GM23248 (cell line): ENCODE results near the gene PRKCE. TPM values are rescaled to one million over a fixed set of nuclear protein-coding genes. Genes with fewer than 3 reads are reported as not detected.

Experiments
- DNase-seq: peaks from one replicate; pipeline ENCODE4 v3.0.0-alpha.2; 2015
- H2AFZ ChIP-seq: fragments of 200-600 bp; sonication (generic); 2 replicates; pipeline ENCODE4 v1.6.1; 2016; ENCODE audit warnings: antibody characterized with exemption
- H3F3A ChIP-seq: fragments of 200-600 bp; sonication (generic); 2 replicates; pipeline ENCODE4 v1.6.1; 2016; ENCODE audit warnings: mild to moderate bottlenecking, antibody characterized with exemption, mixed run types; ENCODE audit not compliant: insufficient read depth
- H3K27ac ChIP-seq: fragments of 200-600 bp; sonication (generic); 2 replicates; pipeline ENCODE4 v1.5.1; 2016; ENCODE audit warnings: mild to moderate bottlenecking
- H3K27me3 ChIP-seq: fragments of 200-600 bp; sonication (generic); replicated peaks from 2 replicates; pipeline ENCODE4 v1.6.1; 2016; ENCODE audit warnings: mild to moderate bottlenecking; ENCODE audit not compliant: insufficient read depth
- H3K36me3 ChIP-seq: fragments of 200-600 bp; sonication (generic); 2 replicates; pipeline ENCODE4 v1.6.1; 2016; ENCODE audit warnings: low read depth, mild to moderate bottlenecking
- H3K4me1 ChIP-seq: fragments of 200-600 bp; sonication (generic); 2 replicates; pipeline ENCODE4 v1.6.1; 2016; ENCODE audit warnings: mild to moderate bottlenecking; ENCODE audit not compliant: insufficient read depth
- H3K4me2 ChIP-seq: fragments of 200-600 bp; sonication (generic); one replicate; pipeline ENCODE4 v1.6.1; 2016; ENCODE audit warnings: mild to moderate bottlenecking; ENCODE audit not compliant: unreplicated experiment
- H3K4me3 ChIP-seq: fragments of 200-600 bp; sonication (generic); 2 replicates; pipeline ENCODE4 v1.5.1; 2016; ENCODE audit warnings: mild to moderate bottlenecking
- H3K79me2 ChIP-seq: fragments of 200-600 bp; sonication (generic); 2 replicates; pipeline ENCODE4 v1.6.1; 2016; ENCODE audit warnings: mild to moderate bottlenecking; ENCODE audit not compliant: insufficient read depth
- H3K9ac ChIP-seq: fragments of 200-600 bp; sonication (generic); 2 replicates; pipeline ENCODE4 v1.6.1; 2016; ENCODE audit warnings: mild to moderate bottlenecking
- H3K9me2 ChIP-seq: fragments of 200-600 bp; sonication (generic); 2 replicates; pipeline ENCODE4 v1.6.1; 2016; ENCODE audit warnings: mixed run types, mild to moderate bottlenecking, moderate library complexity; ENCODE audit not compliant: insufficient read depth
- H3K9me3 ChIP-seq: fragments of 200-600 bp; sonication (generic); one replicate; pipeline ENCODE4 v1.6.1; 2017; ENCODE audit warnings: low read depth
- H4K20me1 ChIP-seq: fragments of 200-600 bp; sonication (generic); 2 replicates; pipeline ENCODE4 v1.6.0; 2016; ENCODE audit not compliant: insufficient read depth
- EZH2 ChIP-seq: fragments of 200-600 bp; sonication (generic); IDR thresholded peaks from 2 replicates; pipeline ENCODE4 v1.6.1; 2018; ENCODE audit warnings: antibody characterized with exemption, mild to moderate bottlenecking; ENCODE audit not compliant: insufficient read depth, poor library complexity, severe bottlenecking
- EZH2phosphoT487 ChIP-seq: fragments of 200-600 bp; sonication (generic); IDR thresholded peaks from 2 replicates; pipeline ENCODE4 v1.6.1; 2018; ENCODE audit warnings: antibody characterized with exemption, moderate library complexity, mild to moderate bottlenecking, low read depth; ENCODE audit not compliant: insufficient read depth
- WGBS, 2 experiments: methylation state at CpG; one replicate each; pipeline ENCODE4 v1.1.6; 2015 to 2017; ENCODE audit warnings: low lambda C conversion rate in 2 of 2, low coverage in 1 of 2; ENCODE audit errors: missing lambda C conversion rate in 2 of 2; 5-methylcytosine and 5-hydroxymethylcytosine counted together
- in situ Hi-C: fragments of 300-500 bp; cut with MboI; formaldehyde crosslinking; loops from 2 replicates; pipeline ENCODE4 v1.15.0; 2020
- polyA plus RNA-seq: library from polyadenylated mRNA; unstranded; fragments of >200 nt; fragmentation: Nextera tagmentation; extraction: Ambion mirVana; gene quantifications from 2 replicates; pipeline ENCODE4 v1.2.1, GENCODE V29; 2016
- total RNA-seq: library from RNA; depleted of rRNA; stranded (reverse); fragments of >200 nt; shearing (Covaris generic); gene quantifications from 2 replicates; pipeline ENCODE4 v1.2.3, GENCODE V29; 2014

Gene PRKCE
- total and polyA plus RNA-seq, 2 experiments from 2014 or later = 5.9 to 7.0 TPM

DNA sequence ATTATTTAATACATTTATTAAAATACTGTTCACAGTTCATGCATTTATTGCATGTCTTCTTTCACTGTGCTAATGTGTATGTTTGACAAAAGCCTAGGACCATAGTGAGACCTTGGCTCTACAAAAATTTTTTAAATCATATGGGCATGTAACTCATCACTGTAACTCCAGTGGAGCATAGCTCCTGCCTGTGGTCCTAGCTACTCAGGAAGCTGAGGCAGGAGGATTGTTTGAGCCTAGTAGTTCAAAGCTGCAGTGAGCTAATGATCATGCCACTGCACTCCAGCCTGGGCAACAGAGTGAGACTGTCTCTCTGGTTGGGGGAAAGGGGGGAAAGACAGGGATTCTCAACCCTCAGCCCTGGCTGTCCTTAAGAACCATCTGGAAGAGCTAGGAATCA is 137.8 kb downstream of the PRKCE start:
- Histone ChIP-seq H3K27me3 (no peaks in the 10 kb centered on the region), H3K4me1 (no peaks in the 10 kb centered on the region), H3K4me3 (no peak overlapping the region), H3K36me3 (no peaks in the 10 kb centered on the region), H3K9ac (no peak overlapping the region), H3K9me3 (no peaks in the 10 kb centered on the region), H3K4me2 (no peak overlapping the region), H3F3A (no peaks in the 10 kb centered on the region), H4K20me1 (no peaks in the 10 kb centered on the region; the same call in none of the 2 replicates), H3K79me2 (peaks cover 35% of the 10 kb centered on the region), H3K27ac (no peak overlapping the region), H3K9me2 (no peaks in the 10 kb centered on the region), H2AFZ (no peak overlapping the region)
- TF ChIP-seq EZH2phosphoT487 = no peak
- TF ChIP-seq EZH2 = no peak
- in situ Hi-C loops = no loop called here
- DNase-seq = no peak

DNA sequence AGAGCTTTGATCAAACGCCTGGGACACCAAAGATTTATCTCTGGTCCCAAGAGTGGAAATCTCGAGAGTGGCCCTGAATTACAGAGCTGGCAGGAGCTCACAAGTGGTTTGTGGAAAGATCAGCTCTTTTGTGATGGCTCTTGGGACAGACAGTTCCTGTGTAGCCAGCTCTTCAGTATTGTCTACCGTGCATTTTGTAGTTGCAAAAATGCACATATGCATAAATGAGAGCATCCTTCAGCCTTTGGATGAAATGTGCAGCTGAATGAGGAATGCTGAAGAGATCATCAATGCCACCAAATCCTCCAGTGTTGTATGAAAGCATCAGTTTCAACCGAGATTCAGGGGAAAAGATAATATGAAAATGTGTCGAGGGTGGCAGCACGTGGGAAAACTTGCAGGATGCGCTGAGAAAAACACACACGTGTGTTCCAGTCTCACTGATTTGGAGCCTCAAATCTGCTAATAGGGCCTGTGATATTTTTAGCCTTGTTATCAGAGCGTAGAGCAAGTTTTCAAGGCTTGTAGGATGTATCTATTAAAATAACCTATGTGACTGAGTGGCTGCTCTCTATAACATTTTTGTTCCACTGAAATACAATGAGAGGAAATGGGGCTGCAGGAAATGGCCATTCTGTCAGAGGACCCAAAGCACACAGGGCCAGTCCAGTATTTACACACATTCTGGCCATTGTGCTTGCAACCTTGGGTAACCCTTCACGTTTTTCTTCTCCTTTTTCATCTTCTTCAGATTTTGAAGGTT is 138.7 kb downstream of the PRKCE start:
- DNase-seq = no peak
- H3K4me1 ChIP-seq = no peaks in the 10 kb centered on the region
- no peak overlapping the region for H3K4me2 ChIP-seq
- no peaks in the 10 kb centered on the region for H3K27me3 ChIP-seq
- H3K27ac ChIP-seq = no peak overlapping the region
- H3K79me2 ChIP-seq = peaks cover 32% of the 10 kb centered on the region
- no peaks in the 10 kb centered on the region for H3K9me3 ChIP-seq
- 77 to 80% methylated on average over 10 of the region's 10 CpGs for WGBS, 2 experiments
- H3K4me3 ChIP-seq = no peak overlapping the region
- no peak overlapping the region for H2AFZ ChIP-seq
- no peaks in the 10 kb centered on the region for H3K9me2 ChIP-seq
- no peaks in the 10 kb centered on the region; the same call in none of the 2 replicates for H4K20me1 ChIP-seq
- H3K36me3 ChIP-seq = no peaks in the 10 kb centered on the region
- H3F3A ChIP-seq = no peaks in the 10 kb centered on the region
- TF ChIP-seq EZH2 (no peak), EZH2phosphoT487 (no peak)
- no peak overlapping the region for H3K9ac ChIP-seq
- in situ Hi-C loops = no loop called here

DNA sequence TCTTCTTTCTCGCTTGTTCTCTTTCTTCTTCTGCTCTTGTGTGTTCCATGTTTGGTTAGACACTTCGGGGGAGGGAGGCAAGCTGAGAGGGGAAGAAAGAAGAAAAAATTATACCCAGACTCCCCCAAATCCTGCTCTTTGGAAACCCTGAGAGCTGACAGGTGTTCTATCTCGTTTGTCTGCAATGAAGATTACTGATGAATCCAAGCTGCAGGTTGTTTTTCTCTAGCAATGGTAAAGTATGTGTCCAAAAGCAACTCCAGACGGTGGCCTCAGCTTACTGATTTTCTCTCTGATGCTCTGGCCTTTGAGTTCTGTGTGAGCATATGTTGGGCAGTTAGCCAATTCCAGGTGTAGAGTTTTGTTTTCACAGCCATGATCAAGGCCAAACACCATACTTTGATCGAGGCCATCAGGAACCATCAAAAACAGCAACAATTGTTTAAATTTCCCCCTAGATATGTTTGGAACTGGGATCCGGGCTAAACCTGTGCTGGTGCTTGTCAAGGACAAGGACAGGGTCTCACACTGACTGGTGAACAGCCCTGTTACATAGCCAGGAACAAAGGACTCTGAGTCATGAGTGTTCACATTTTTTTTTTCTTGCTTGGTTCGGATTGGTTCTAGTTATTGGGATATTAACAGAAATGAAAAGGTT is 142.0 kb downstream of the PRKCE start:
- Histone ChIP-seq H3K4me3 (no peak overlapping the region), H3K4me2 (no peak overlapping the region), H3K79me2 (peaks cover 55% of the 10 kb centered on the region), H3K9me3 (no peaks in the 10 kb centered on the region), H3K27ac (no peak overlapping the region), H3K9ac (no peak overlapping the region), H3K9me2 (no peaks in the 10 kb centered on the region), H3K36me3 (no peaks in the 10 kb centered on the region), H3F3A (no peaks in the 10 kb centered on the region), H4K20me1 (no peaks in the 10 kb centered on the region; the same call in 1 of the 2 replicates), H2AFZ (no peak overlapping the region), H3K27me3 (no peaks in the 10 kb centered on the region), H3K4me1 (no peaks in the 10 kb centered on the region)
- in situ Hi-C loops = no loop called here
- 80 to 85% methylated on average over 7 of the region's 7 CpGs for WGBS, 2 experiments
- DNase-seq = no peak
- no peak for TF ChIP-seq EZH2
- TF ChIP-seq EZH2phosphoT487 = no peak

DNA sequence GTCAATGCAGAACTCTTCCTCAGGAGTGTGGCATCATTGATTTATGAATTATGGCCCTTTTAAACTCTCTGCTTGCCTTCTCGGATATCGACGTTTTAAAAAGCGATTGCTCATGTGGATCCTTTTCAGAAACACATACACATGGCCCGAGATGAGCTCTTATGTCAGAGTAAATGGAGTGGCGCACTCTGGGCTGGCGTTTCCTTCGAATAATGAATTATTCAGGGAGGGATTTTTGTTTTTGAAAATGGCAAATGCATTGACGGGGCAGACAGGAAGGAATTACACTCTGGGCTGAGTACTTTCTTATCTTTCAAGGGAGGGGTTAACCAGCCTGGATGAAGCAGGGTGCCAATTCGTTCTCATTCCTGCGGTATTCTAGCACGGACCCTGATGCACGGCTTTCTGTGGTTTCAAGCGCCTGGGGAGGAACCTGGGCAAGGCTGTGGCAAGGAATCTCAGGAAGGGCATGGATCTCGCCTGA is 142.7 kb downstream of the PRKCE start:
- no peaks in the 10 kb centered on the region for H3K36me3 ChIP-seq
- H3K9me3 ChIP-seq = no peaks in the 10 kb centered on the region
- DNase-seq = no peak
- H4K20me1 ChIP-seq = no peaks in the 10 kb centered on the region; the same call in 1 of the 2 replicates
- TF ChIP-seq EZH2phosphoT487 = no peak
- TF ChIP-seq EZH2 = no peak
- no peak overlapping the region for H3K9ac ChIP-seq
- no peak overlapping the region for H3K4me2 ChIP-seq
- WGBS, 2 experiments = 82 to 87% methylated on average over 15 of the region's 15 CpGs
- peaks cover 59% of the 10 kb centered on the region for H3K79me2 ChIP-seq
- in situ Hi-C loops = no loop called here
- no peak overlapping the region for H3K27ac ChIP-seq
- H3F3A ChIP-seq = no peaks in the 10 kb centered on the region
- no peak overlapping the region for H3K4me3 ChIP-seq
- no peaks in the 10 kb centered on the region for H3K4me1 ChIP-seq
- H2AFZ ChIP-seq = no peak overlapping the region
- H3K27me3 ChIP-seq = no peaks in the 10 kb centered on the region
- H3K9me2 ChIP-seq = no peaks in the 10 kb centered on the region
